ENCODE data around the gene SLX4IP.

SLX4IP gene

GRCh38 chr20:10429443-10429981, 5.6 kb upstream of the SLX4IP start:
- no peak for FAIRE-seq

DNA sequence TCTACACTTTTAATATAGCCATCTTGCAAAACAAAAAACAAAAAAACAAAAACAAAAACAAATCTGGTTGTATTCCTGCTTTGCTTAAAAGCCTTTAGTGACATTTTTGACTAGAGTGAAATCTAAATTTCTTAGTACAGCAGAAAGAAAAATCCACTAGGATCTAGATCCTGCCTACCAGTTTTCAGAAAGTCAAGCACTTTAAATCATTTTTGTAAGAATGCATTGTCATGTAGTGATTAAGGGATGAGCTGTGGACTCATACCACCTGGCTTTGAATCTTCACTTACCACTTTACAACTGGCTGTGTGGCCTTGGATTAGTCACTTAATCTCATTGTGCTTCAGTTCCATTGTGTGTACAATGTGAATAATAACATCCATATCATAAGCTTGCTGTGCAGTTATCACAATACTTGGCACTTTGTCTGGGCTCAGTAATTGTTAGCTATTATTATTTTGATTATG, 5.1 kb upstream of the SLX4IP start:
- FAIRE-seq = no peak

GRCh38 chr20:10430704-10431103, 4.4 kb upstream of the SLX4IP start:
- FAIRE-seq = no peak

DNA sequence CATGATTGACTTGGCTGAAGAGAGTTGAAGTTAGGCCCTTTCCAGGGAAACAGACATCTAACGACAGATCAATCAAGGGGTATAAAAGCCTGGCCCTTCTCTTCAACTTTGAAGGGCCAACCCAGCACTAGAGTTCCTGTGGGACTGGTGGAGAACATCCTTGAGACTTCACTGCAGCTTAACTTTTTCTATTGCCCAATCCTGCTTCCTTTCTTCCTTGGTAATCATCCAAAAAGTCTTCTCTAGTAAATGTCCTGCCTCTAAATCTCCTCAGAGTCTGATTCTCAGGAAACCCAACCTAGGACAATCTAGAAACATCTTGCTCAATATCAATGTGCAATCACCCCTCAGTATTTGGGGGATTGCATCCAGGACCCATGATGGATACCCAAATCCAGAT, 3.0 kb upstream of the SLX4IP start:
- FAIRE-seq = no peak

- no peak for FAIRE-seq
These were observed 2.0 kb upstream of the SLX4IP start for GRCh38 chr20:10433014-10433622.

DNA sequence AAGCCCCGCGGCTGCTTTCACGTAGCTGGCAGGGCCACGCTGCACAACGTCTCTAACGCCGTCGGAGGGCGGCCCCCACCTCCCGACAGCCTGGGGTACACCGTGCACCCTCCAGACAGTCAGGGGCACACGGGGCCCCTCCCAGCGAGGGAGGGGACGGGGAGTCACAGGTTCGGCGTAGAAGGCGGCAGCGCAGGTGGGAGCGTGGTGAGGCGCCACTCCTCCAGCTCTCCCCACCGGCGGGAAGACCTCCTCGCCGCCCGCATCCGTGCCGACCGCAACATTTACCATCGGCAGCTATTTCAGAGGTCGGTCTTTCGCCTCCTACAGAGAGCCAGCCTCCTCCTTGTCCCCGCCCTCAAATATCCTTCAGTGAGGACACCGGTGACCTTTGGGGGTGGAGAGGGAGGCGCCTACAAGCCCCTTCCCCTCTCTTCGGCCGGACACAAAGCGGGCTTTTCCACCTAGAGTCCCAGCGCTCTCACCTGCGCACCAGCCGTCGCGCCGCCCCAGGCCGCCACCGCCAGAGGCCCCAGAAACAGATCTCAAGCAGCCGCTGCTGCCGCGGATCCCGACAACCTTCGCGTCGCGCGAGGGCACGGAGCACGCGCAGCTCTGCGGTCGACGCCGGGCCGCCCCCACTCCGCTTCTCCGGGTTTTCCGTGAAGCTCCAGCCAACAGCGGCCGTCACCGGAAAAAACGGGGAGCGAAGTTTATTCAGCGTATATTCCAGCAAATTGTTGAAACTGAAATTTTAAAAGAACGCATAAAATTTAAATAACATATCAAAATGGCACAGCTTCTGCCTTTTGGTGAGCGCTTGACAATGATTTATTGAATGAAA, 1.3 kb upstream of the SLX4IP start, which contains the start of gene MKKS:
TSS of gene MKKS (minus strand) at position 600 of the 844 bp plus-strand sequence. CDS start 20,708 bp downstream, outside the sequence.
- no peak for FAIRE-seq

DNA sequence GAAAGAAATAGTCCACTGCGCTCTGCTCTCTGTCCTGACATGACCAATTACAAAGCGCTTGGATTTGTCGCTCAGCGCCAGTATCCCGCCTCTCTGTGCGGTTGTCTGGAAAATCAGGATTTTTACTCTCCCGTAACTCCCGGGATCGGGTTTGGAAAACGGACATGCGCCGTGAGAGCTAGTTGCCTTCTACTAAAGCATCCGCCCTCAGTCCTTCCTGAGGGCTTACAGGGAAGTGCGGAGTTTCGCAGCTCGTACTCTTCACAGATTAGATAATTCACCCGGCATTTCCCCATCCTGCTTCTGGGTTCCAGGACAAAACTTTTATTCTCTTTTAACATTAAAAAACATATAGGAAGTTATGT, 656 bp upstream of the SLX4IP start:
- FAIRE-seq = peak; percentile 88

GRCh38 chr20:10436053-10436699, 1.1 kb downstream of the SLX4IP start:
- FAIRE-seq = no peak

- FAIRE-seq = no peak
These were observed 3.1 kb downstream of the SLX4IP start for GRCh38 chr20:10438217-10438616.

- FAIRE-seq = no peak
These were observed 8.8 kb downstream of the SLX4IP start for GRCh38 chr20:10443936-10444335.

GRCh38 chr20:10445758-10446157, 10.7 kb downstream of the SLX4IP start:
- FAIRE-seq = no peak

DNA sequence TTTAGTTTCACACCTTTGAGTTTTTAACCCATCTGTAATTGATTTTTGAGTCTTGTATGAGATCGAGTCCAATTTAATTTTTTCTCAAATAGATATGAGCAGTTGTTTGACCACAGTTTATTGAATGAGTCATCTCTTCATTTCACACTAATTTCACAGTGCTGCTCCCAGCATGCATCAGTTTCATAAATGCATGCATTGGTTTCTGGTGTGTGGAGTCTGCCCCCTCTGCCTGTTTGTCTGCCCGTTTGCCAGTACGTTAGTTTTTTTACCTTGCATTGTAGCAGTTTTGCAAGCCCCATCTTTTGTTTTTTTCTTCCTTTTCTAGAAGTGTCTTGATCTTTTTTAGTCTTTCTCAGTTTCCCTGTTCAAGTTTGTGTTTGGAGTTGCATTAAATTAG, 11.9 kb downstream of the SLX4IP start:
- FAIRE-seq = no peak

DNA sequence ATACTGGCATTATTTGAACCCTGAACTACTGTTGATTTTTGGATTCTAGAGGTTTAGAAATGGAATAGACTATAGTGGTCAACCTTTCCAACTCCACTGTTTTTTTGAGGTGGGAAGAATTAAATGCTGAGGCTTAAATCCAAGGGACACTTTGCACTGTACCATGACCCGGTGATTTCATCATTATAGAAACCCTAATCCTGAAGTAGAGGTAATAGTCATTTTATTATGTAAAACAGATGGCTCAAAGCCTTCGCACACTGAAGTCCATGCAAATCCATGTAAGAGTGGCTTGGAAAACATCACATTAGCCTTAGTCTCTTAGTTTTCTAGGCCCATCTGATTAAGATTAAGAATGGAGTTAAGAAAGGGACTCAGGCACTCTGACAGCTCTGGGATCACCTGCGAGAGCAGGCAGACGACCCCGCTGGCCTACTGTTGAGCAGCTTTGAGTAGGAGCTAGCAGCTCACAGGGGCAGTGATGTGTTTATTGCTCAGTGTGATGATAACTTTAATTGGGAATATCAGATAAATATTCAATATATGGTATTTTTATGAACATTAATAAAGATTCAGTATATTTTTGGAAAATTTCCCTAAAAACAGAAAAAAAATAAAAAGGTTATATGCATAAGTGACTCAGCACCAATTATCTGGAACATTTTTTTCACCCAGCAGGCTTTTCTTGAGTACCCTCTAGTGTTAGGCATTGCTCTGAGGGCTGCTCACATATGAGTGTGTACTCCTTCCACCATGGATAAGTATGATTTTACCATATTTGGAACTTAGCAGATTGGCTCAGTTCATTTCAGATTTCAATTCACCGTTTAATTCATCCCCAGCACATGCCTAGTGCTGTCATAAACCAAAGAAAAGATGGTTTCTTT, 13.4 kb downstream of the SLX4IP start:
- no peak for FAIRE-seq

DNA sequence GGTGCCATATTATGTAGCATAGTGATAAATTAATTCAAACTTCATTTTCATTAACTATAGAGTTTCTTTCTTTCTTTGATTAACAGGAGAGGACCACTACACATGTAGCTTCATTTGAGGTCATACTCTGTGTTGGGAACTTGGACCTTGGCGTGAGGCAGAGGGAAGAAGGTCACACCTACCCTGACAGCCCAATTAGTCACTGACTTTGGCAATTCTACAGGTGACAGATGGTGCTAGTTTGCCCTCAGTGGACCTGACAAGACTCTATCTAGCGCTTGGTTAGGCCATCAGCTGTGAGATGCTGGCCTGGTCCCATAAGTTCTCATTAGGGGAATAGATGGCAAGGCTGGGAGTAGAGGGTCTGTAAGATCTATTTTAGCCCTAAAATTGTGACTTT, 14.2 kb downstream of the SLX4IP start:
- no peak for FAIRE-seq

DNA sequence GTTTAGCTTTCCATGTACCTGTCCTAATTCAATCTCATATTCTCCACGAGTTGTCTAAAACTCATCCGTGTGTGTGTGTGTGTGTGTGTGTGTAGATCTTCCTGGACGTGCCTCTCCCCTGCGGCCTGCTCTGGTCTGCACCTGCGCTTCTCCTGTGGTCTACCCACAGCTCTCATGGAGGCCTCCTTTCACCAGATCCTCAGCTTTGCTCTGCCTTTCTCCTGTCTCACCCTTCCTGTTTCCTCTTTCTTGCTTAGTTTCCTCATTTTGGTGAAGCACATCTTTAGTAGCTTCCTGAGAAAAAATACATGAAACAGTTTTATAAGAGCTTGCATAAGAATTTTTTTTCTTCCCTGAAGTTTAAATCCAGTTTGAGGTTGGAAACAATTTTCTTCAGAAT, 18.1 kb downstream of the SLX4IP start:
- FAIRE-seq = no peak

GRCh38 chr20:10454151-10454750, 19.1 kb downstream of the SLX4IP start:
- no peak for FAIRE-seq

DNA sequence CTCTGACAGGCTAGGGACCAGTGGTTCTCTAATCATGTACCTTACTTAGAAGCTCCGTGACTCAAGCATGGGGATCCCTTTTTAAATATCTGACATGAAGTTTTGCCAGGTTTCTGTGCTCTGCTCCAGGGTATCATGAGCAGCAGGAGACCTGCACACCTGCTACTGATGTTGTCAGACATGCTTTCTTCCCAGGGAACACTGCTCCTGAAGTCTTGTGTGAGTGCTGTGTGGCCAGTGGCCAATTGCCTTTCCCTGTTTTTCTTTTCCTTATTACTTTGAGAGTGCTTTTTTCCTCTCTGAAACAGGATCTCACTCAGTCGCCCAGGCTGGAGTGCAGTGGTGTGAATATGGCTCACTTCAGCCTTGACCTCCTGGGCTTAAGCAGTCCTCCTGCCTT, 26.4 kb downstream of the SLX4IP start:
- FAIRE-seq = no peak

DNA sequence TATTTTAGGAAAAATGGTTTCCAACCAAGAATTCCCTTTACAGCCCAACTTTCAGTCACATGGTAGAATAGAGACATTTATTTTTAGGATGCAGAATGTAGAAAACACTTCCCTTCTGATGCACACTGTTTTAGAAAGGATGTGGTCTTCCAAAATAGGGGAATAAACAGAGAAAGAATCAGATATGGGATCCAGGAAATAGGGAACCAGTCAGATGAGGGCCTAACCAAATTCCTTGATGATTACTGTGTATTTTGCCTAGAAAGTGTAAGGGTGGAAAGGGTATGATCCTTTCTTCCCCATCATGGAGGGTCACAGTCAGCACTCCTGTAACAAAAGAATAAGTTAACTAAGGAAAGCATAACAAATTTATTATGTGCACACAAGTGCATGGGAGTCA, 27.4 kb downstream of the SLX4IP start:
- FAIRE-seq = no peak

- FAIRE-seq = no peak
These were observed 28.5 kb downstream of the SLX4IP start for GRCh38 chr20:10463622-10464021.

DNA sequence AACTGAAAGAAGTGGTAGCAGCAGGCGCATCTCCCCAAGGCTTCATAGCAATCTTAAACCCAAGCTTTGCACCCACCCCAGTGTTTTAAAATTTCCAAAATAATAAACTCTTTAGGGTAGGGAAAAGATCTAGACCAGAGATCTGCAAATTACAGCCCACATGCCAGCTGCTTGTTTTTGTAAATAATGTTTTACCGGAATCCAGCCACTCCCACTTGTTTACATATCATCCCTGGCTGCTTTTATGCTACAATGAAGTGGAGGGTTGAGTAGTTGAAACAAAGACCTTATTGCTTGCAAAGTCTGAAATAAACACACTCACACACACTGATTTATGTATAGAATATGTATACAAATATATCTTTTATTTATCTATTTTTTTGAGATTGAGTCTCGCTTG, 30.0 kb downstream of the SLX4IP start:
- no peak for FAIRE-seq

- FAIRE-seq = no peak
These were observed 31.2 kb downstream of the SLX4IP start for GRCh38 chr20:10466325-10466724.

DNA sequence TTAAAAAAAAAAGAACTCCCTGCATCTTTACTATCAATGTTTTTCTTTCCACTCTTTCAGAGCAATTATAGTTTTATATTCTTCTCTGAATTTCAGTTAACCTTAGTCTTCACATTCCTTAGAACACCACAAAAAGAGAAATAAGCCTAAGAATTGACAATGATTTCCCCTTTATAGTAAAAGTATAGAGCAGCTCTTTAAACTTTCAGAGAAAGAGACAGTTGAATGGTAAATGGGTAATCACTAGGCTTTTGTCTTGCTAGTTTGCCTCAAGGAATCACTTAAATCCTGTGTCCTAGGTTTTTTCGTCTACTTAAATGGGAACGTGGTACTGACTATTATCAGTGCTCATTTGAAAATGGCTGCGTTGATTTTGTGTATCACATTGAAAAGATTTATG, 31.8 kb downstream of the SLX4IP start:
- FAIRE-seq = no peak

Measured in TTC549 (cell line).